Stromal cell of bone marrow (primary cell): Measurements from ENCODE around the gene SLBP.

Source experiments
- DNase-seq: peaks from one replicate; pipeline ENCODE4 v3.0.0-alpha.2; 2012; ENCODE audit warnings: low read depth

The SLBP gene

DNA sequence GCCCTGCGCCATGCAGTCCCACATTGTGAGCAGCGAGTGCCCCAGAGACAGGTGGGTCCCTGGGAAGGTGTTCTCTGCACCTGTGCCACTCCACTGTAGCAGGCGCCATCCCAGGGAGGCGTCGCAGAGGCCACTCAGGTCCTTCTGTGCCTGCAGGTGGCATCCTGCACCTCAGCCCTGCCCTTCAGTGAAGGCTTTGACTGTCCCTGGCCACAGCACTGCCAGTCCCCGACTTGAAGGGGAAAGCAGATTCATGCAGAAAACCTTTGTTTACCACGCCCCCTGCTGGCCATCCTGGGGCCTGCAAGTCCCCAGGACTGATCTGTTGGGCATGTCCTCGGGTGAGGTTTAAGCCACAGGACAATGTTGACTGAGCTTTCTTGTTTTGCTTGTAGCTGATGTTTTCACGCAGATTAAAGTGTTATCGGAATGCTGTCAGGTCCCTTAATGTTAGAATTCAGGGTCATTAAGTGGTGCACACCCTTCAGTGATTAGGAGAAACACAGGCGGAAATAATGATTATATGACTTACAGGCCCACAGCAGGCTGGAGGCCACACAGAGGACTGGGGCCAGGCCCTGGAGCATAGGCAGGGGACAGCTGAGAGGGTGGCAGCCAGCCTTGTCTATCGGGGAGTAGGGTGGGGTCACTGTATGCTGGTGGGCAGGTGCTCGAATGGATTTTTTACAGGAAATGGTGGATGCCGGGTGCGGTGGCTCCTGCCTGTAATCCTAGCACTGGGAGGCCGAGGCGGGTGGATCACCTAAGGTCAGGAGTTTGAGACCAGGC is 14.2 kb upstream of the SLBP start:
- DNase-seq, result peak; percentile 51

DNA sequence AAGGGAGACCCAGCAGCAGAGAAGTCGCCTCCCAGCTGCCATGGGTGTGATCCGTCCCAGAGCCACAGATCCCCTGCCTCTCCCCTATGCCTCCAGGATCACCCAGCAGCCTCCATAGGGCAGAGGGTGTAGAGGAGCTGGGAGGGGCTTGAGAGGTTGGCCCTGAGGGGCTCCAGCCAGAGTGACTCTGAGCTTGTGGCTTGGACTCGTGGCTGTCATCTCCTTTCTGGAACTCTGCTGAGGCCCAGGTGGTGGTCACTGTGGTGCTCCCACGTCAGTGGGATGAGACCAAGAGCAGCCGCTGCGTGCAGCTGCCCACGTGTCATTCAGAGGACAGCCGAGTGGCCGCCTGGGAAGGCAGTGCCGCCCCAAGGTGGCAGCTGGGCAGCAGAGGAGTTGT is 13.4 kb upstream of the SLBP start:
- DNase-seq, result no peak

DNA sequence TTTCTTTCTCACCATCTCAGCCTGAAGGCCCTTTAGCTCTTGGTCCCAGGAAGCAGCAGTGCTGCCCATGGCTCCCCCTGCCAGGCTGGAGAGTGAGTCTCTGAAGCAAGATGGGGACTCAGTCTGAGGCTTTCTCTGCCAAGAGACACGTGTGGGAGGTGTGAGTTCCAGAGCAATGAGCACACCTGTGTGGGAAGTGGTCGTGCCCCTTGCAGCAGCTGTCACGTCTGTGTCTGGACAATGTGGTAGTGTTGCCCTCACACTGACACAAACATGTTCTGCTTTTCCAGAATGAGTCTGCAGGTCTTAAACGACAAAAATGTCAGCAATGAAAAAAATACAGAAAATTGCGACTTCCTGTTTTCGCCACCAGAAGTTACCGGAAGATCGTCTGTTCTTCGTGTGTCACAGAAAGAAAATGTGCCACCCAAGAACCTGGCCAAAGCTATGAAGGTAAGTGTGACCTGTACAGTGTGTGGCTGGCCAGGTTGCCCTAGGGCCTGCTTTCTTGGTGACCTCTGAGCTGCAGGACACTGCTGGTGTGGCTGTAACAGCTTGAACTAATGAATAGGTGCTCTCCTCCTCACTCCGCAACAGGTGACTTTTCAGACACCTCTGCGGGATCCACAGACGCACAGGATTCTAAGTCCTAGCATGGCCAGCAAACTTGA is 11.1 kb upstream of the SLBP start:
- DNase-seq, result no peak

DNA sequence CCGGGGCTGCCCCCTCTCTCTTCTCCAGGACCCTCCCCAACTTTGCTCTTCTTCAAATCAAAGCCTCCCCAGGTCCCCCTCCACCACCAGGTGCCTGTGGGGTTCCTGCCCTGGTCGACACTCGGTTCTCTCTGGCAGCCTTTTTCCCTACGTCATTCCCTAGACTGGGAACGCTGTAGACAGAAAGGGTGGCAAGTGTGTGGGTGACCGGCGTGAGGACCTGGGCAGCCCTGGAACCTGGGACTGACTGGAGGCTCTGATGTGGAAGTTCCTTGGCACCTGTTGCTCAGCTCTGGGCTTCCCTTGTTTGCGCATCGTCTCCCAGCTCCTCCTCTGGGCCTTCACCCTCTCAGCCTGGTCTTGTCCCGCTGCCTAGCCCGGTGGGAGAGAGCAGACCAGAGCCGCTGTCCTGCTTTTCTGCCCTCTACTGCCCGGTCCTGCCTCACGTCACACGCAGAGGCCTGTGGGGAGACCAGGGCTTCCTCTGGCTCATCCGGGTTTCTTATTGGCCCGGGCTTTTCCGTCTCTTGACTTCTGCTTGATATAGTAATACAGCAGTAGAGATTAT is 10.5 kb upstream of the SLBP start:
- no peak for DNase-seq

DNA sequence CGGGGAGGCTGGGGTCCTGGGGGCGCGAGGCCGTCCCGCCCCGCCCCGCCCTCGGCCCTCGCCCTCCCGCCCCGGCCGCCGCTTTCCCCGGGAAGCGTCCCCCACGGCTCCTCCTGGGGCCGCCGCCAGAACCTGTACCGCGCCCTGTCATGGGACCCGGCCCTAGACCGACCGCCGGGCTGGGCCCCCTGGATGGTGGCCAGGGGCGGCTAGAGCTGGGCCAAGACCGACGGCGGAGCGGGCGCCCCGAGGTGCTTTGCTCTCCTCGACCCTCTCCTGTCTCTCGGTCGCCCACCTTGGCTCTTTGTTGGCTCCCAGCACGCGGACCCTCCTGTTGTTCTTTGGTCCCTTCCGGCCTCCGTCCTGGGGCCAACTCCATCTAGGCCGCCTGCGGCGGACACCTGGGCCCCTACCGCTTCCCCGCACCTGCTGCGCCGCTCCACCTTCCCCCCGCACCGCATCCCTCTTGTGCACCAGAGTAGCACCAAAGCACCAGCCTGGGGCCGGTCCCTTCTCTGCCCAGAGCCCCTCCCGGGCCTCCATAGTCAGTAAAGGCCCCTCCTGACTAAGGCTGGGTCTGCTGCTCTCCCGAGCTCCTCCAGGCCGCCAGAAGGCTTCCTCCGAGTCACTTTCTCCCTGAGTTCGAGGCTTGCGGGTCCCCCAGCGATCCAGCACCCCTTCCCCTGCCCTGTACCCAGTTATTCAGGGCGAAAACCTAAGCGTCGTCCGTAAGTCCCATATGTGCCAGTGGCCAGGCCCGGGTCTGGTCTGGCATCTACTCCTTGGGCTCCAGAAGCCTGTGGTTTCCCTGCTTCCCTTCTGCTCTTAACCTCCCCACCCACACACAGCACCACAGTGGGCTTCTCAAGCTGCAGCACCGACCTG is 9.8 kb upstream of the SLBP start:
- DNase-seq, result no peak

DNA sequence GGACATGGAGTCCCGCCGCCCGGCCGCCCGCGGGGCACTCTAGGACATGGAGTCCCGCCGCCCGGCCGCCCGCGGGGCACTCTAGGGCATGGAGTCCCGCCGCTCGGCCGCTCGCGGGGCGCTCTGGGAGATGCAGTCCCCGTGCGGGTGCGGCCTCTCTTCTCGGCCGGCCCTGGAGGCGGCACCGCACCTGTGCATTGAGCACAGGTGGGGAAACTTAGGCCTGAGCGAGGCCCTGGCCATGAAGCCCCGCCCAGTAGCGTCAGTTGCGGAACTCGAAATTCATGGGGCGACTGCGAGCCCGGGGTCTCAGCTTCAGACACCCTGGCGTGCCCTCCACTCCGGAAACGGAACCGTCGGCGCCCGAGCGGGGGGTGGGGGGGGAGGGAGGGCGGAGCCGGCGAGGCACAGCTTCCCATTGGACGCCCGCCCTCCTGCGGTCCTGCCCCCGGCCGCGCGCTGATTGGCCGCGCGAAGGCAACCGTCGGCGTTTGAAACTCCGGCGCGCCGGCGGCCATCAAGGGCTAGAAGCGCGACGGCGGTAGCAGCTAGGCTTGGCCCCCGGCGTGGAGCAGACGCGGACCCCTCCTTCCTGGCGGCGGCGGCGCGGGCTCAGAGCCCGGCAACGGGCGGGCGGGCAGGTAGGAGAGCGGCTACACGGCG is 9.0 kb upstream of the SLBP start, which contains the start of the genes TACC3 and TMEM129:
TSS of gene TACC3 (plus strand) at position 519 of the 663 bp plus-strand sequence. CDS start 1,901 bp downstream, outside the sequence.
TSS of gene TMEM129 (minus strand) at position 321 of the 663 bp plus-strand sequence. CDS start 486 bp downstream, outside the sequence.
- peak; percentile 84 for DNase-seq

GRCh38 chr4:1720163-1720983 is 8.3 kb upstream of the SLBP start:
- DNase-seq, result peak; percentile 17

- no peak for DNase-seq
These were observed 6.2 kb upstream of the SLBP start for GRCh38 chr4:1718095-1718850.

- no peak for DNase-seq
These were observed 5.3 kb upstream of the SLBP start for GRCh38 chr4:1717129-1718094.

DNA sequence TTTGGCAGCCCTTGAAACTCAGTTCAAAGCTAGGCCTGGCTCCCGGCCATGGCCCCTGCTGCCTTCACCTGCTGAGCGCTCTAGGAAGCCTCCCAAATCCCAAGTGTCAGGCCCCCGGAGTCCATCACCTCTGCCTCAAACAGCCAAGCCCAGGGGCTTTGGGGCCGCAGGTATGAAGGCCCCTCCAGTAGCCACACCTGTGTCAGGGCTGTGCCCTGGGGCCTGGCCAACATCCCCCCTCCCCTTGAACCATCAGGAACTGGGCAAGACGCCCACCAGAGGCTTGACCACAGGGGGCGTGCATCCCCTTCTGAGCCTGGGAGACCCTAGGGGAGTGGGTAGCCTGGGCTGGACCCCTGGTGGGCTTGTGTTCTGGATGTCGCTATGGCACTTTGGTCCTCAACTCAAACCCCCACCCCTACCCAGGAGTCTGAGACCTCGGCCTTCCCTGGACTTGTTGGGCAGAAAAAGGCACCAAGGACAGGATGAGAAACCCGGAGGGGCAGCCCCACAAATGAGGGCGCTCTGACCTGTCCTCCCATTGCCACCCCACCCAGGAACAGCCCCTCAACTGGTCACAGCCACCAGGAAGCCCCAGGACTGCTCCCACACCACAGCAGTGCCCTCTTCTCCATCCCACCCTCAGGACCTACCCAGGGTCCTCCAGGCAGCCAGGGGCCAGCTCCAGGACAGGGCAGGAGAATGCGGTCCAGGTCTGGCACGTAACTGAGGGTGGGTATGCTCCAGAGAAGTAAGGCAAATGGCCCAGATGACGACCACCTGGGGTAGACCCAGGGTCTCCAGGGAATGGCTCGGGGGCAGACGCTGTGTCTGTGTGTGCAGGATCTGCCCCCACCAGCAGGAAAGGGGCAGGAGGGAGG is 4.2 kb upstream of the SLBP start:
- DNase-seq, result no peak

GRCh38 chr4:1715002-1715758 is 3.1 kb upstream of the SLBP start:
- no peak for DNase-seq

- no peak for DNase-seq
These were observed 2.3 kb upstream of the SLBP start for GRCh38 chr4:1714303-1715001.

GRCh38 chr4:1713003-1713851 is 1.1 kb upstream of the SLBP start:
- DNase-seq, result no peak

- DNase-seq, result peak; percentile 50
These were observed 426 bp downstream of the SLBP start for GRCh38 chr4:1711571-1712215.
